ENCODE measurements around the gene RNF220.
"Not testable (repeated sequence)": the region's sequence is repeated elsewhere in the genome, so short reads cannot be mapped to it uniquely, and the experiment has no call there.

The RNF220 gene

DNA sequence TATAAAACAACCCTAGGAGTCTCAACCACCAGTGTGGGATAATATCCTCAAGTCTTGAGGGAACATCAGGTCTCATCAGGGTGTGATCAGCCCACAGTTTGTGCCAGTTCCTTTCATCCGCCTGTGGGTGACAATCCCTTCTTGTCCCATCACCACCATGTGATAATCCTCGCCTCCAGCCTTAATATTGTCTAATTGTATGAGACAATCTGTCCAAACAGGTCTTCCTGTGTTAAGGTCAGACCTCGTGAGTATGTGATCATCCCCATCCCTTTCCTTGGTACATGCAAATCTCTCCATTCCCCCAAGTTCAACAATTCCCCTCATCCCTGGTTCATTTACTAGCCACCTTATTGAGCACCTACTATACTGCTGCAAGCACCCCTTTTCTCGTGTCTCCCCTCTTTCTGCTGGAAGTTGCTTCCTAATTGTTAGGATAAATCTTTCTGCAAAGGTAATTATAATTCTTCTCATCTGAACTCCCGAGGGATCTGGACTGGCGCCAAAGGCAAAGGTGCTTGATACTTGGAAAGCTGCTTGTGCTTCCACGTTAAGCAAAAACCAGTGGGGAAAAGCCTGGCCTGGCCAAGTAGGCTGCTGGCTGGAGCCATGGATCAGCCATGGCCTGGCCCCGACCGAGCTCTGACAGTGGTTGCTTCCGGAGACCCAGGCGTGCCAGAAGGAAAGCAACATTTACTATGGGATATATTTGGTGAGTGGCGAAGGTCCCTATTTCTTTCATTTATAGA lies 92.5 kb downstream of the RNF220 start:
- DNase-seq: no peak

DNA sequence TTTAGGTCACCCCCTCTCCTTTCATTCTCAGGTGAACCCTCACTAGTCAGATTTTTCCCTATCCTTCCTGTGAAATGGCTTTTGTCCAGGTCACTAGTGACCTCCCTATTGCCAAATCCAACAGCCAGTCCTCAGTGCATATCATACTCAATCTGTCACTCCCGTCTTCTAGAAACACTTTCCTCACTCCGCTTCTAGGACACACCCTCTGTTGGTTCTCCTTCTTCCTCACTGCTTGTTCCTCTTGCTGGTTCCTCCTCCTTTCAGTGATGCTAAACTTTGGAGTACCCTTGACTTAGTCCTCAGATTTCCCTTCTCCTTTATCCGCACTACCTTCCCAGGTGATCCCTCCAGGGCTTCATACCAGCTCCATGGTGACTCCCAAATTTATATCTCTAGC lies 94.3 kb downstream of the RNF220 start:
- DNase-seq: no peak

DNA sequence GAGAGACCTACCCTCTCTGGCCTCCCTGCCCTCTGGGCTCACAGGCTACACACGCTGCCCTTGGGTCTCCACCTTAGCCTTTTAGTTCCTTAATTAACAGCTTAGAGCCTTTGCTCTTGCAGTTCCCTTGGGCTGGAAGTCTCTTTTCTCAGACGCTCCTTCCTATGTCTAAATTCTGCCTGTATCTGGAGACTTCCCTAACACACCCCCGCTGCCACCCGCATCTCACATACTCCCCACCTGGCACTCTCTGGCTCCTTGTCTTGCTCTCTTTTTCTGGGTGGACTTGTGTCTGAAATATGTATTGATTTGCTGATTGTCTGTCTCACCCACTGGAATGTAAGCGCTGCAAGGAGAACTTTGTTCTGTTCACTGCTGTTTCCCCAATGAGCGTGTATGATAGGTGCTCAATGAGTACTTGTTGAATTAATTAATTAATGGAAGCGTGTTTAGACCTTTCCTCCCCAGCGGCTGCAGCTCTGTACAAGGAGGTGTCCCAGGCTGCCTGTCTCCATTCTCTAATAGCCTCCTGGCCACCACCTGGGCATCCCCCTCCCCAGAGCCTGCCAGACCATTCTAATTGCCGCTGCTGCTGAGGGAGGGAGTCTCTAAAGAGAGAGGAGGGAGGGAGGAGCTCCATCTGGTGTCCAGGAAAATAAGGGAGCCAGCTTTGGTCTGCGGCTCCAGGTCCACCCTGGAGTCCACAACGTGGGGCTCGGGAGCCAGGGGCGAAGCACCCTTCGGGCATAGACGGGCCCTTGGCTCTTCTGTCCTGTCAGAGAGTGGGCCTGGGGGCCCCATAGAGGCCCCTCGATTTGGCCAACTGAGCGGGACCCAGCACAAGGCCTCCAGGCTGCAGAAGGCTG lies 95.4 kb downstream of the RNF220 start:
- DNase-seq: no peak

DNA sequence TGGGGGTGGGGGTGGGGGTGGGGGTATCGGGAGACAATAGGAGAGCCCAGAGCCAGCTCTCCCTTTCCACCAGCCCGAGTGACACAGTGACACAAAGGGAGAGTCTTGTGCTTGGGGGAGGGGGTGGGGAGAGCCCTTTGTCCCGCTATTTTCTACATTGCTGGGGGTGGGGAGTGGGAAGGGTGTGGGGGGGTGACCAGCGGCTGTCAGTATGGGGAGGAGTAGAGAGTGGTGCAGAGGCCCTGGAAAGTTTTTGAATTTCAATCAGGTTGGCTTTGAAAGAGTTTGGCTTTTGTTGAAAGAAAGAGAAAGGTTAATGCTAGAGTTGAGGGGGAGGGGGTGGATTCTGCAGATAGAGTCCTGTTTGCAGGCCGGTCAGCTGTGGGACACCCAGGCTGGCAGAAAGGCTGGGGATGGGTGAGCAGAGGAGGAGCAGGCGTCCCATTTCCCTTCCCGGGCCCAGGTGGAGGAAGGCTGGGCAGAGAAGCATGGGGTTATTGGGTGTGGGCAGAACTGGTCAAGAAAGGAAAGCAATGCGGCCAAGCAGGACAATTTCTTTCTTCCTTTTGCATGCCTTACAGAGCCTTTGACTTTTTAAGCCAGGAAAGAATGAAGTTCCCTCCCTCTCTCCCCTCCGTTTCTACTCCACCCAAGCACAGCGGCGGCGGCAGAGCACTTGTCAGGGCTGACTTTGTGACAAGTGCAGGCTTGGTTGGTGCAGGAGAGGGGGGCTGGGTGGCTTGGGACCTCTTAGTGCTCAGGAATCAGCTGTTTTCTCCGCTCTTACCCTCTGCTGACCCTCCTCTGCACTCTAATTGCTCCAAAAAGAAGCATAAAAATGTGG lies 96.2 kb downstream of the RNF220 start:
- DNase-seq: no peak

DNA sequence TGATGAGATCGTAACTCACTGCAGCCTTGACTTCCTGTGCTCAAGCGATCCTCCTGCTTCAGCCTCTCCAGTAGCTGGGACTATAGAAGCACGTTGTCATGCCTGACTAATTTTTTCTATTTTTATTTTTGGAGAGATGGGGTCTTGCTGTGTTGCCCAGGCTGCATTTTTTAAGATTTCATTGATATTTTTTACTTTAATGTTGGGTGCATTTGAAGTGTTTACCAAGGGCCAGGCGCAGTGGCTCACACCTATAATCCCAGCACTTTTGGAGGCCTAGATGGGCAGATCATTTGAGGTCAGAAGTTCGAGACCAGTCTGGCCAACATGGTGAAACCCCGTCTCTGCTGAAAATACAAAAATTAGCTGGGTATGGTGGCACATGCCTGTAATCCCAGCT lies 97.8 kb downstream of the RNF220 start:
- DNase-seq: not testable (repeated sequence)

DNA sequence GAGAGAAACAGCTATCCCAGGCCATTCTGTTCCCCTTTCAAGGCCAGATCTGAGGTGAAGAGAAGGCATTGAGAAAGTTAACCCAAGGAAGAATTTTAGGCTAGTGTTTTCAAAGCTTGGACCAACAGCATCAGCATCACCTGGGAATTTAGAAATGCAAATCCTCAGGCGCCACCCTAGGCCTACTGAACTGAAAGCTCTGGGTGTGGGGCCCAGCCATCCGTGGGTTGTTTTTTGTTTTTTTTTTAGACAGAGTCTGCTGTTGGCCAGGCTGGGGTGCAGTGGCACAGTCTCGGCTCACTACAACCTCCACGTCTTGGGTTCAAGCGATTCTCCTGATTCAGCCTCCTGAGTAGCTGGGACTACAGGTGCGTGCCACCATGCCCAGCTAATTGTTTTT lies 98.6 kb downstream of the RNF220 start:
- no peak for DNase-seq

DNA sequence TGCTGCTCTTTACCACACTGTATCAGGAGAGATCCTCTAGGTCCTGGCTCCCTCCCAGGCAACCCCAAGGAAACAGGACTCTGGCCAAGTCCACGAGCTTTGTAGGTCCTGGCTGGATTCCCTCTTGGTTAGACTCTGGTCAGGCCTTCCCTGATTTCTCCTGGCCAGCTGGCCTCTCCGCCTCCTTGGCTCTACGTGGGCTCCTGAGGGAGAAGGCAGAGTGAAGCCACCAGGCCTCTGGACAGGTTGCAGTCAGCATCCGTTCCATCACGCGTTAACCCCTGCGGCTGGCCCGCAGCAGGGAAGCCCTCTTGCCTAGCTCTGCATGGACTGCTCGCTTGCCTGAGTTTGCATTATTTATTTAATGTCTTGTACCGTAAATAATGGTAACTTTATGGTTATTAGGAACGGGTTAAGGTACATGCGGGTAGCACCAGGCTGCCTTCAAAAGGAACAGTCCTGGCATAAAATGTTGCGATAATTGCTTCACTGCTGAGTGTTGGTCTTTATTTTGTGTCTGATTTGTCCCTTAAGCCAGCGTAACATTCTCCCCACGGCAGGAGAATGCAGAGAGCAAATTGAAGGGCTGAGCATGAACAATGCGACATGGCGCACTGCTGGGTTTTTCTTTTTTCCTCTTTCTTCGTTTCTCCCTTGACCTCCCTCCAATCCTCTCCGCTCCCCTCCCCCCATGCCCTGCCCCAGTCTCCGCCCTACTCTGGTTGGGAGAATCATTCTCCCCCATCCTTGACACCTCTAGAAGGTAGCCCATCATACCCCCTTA lies 100.3 kb downstream of the RNF220 start:
- DNase-seq: no peak

DNA sequence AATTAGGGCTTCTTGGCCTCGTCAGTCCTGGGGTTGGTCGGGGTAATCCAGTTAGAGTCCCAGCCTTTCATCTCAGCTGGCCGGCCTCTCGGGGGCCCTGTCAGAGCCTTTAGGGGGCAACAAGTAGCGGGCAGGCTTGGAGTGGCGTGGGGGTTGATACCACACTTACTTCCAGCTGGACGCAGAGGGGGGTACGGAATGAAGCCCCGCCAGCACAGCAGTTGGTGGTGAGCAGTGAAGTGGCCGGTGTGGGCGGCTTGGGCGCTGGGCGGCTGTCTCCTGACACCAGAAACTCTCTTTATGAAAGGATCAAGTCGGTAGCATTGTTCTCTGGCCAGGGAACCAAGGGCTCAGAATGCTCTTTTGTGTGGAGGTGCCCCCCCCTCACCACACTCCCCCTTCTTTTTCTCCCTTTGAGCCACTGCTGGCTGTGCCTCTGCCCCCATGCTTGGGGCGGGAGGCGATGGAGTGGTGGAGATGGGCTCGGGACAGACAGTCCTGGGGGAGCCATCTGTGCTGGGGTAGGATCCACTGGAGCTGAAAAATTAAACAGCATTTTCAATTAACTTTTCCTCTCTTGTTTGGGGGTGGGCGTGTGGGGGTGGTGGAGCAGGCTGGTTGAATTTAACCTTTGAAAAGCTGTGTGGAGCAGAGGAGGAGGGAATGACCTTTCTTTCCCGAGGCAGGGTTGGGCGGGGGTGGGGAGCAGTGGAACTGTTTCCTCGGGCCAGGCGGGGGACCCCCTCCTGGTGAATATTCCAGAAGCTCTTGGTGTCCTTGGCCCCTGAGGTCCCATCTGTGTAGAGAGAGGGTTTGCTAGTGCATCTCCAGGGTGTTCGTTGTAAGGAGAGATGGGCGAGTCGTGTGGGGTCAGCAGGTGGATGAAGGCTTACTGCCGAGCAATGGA lies 102.7 kb downstream of the RNF220 start:
- DNase-seq: no peak

DNA sequence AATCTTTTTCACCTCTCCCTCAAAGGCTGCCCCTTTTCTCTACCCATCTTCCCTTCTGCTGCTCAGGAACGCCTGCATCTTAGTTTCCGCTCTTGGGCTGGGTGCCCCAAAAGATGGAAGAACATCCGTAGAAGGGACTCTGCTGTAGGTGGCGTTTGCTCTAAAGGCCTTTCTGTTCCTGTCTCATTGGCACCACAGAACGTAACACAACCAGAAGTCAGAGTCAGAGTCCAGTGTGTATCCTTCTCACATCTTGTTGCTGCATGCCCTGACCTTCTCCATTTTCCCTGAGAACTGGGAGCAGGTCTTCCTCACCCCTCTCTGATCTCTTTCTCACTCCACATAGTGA lies 103.3 kb downstream of the RNF220 start:
- DNase-seq: no peak

DNA sequence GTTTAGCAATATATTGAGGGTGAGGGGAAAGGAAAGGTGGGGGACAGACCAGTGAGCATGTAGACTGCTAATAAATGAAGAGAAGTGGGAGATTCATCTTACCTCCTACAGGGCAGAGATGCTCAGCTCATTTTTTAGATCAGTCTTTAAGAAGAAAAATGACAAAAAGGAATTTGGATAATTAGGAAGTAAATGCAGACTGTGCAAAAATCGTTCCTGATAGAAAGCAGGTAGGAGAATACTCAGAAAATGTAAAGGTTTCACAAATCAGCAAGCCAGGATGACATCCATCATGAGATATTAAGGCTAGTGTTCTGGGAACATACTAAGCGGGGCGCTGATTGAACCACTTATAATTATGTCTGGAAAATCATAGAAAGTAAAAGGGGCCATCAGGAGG lies 106.3 kb downstream of the RNF220 start:
- DNase-seq: no peak

DNA sequence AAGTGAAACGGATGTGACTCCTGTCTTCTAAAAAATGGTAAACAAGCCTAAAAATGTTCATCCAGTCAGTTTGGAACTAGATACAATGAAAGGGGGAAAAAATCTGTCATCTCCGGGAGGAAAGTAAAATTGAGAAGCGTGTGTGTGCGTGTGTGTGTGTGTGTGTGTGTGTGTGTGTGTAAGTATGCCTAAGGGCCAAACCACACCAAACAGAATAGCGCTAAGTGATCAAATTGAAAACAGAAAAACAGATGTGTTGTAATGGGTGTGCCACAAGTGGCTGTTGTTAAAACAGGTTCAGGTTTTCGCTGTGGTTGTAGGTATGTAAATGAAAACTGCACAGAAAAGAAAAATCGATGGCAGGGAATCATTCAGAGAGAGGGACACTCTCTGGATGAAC lies 106.7 kb downstream of the RNF220 start:
- DNase-seq: no peak

DNA sequence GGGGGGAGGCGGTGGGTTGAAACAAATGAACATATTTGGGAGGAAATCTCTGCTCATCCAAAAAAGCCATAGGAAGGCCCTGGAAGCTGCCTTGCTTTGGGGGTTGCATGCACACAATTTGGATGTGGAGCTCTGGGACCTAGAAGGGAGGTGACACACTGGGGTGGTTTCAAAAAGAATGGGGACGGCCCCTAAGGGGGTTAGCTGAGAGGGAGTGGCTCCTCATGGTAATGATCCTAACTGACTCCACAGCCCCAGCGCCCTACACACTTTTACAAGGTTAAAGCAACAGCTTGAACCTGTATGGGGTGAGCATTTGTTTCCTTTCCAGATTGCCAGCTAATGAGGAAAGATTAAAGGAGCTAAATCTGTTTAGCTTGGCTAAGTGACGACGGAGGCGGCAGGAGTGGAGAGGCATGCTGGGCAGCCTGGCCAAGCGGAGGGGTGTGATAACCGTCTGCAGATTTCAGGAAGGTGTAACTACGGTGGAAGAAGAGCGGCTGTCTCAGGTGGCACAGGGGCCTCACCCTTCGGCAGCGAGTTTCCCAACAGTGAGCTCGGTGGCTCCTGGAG lies 107.3 kb downstream of the RNF220 start:
- DNase-seq: no peak

DNA sequence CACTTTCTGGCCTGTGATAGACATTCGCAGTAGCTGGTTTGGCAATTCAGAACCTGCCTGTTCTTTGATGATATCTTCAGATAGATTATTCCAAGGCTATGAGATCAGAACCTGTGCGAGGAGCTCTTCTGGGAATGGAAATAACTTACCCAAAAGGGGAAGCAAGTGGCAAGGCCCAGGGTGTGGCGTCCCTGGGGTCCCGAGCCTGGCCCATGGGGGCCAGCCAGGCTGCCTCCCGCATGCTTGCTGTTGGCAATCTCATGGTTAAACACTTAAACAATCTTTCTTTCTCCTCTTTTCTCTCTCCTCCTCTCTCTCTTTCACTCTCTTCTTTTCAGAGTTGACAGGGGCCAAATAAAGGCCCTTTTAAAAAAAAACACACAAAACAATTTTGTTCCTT lies 108.1 kb downstream of the RNF220 start:
- no peak for DNase-seq

DNA sequence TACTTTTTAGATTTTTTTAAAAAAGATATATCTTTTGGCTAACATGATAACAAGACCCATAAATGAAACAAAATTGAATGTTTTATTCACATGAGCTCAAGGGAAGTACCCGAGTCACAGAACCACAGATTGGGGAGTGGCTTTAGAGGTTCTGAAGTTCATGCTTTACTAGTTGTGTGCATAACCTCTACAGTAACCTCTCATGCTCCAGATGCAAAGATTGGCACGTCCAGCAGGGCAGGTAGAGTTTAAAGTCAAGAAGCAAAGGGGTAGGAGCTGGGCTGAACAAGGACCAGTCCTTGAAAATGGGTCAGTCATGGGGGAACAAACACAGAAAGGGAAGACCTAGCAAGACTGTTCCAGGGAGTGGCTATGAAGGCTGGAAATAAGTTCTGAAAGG lies 109.6 kb downstream of the RNF220 start:
- no peak for DNase-seq

DNA sequence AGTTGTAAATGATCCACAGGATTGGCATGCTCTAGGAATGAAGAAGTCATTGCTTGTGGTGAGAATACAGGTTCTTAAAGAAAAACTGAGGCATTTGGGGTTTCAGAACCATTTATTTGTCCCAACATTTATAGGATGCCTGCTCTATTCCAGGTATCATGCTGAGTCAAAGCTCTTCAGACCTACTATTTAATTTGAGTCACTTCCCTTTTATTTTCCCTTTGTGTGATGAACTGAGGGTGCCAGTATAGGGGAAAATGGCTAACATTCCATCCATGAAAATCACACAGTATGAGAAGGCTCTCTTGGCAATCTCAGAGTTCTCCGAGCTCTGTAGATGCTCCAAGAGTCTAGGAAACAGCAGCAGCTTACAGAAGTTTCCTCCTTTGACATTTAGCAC lies 110.4 kb downstream of the RNF220 start:
- no peak for DNase-seq

DNA sequence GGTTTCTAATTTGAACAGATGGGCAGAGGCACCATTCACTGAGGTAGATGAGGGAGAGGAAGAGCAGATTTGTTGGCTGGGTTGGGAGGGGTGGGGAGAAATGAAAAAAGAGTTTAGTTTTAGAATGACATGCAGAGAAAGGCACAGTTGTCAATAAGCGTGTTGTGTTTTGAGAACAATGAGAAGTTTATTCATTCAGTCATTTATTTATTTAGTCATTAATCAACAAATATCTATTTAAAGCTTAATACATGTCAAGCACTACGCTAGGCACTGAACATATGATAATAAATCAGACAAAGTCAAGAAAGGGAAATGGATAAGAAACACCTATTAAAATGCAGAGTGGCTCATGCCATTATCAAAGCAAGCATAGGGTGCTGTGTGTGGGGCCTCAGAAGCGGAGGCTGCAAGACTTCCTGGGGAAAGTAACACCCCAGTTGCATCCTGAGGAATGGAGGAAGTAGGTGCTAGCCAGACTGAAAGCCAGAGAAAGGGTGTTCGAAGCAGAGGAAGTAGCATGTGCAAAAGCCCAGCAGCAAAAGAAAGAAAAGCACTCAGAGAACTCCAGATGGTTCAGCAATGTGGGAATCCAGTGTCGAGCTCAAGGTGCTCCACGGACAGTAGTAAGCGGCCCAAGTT lies 114.1 kb downstream of the RNF220 start:
- no peak for DNase-seq

DNA sequence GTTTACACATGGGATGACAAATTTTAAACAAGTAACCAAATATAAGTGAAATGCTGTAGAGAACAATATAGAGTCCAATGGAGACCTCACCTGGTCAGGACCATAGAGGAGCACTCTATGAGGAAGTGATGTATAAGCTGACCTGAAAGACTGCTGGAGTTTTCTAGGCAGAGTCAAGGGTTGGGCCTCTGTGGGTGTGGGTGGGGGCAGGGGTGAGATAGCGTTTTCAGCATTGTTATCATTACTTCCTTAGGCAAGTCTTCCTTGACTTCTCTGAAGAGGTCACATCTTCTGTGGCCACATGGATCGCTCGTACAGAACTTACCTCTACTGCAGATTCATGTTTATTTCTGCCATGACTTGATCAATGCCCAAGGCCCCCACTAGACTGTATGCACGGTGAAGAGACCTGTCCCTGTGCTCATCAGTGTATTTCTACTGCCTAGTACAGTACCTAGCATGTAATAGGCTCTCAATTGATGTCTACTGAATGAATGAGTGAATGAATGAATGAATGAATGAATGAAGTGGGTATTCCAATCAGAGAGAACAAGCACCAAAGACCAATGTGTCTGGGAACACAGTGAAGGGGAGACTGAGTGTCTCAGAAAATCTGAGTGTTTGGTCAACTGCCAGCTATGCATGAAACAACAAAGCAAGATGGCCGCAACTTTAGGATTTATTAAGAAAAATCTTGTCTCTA lies 116.5 kb downstream of the RNF220 start:
- no peak for DNase-seq

DNA sequence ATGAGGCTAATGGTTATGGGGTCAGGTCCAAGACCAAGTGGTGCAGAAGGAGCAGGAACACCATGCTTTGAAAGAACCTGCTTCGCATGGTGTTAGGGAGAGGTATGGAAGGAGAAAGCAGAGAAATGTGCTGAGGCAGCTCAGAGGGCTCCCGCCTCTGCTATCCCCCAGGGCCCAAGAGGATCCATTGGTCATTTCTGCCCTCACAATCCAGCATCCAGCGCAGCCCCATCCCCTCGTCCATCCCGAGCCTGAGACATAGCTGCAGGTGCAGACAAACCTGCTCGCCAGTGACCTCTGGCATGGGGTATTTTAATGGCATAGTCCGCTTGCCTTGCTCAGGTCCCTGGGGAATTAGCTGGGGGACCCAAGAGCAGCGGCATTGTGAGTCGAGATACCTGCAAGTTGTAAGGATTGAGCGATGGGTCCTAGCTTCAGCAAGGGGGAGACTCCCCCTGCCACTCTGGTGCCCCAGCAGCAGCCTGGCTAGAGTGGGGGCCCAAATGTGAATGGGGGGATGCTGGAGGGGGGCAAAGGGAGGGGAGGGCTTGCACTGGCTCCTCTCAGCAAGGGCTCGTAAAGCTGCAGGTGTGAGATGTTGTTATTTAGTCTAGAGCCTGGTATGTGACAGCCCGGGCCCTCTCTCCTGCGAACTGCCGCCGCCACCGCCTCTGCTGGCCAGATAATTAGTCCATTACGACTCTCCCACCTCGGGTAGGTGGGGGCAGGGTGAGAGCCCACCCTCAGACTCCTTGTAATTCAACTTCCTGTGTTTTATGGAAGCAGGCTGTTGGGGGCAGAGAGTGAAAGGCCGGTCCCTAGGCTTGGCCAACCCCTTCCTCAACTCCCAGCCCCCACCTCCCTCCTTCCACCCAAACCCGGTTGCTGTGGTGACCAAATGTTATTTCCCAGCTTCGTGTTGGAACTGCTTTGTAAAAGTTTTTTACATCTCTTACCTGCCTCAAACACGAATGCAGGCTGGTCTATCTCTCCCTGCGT lies 118.8 kb downstream of the RNF220 start:
- DNase-seq: no peak
